A172 (cell line): ENCODE results near the gene IFNAR2. TPM values are rescaled to one million over a fixed set of nuclear protein-coding genes. Genes with fewer than 3 reads are reported as not detected.
"Not testable (repeated sequence)": the region's sequence is repeated elsewhere in the genome, so short reads cannot be mapped to it uniquely, and the experiment has no call there.

Experiments used
- DNase-seq: peaks from one replicate; pipeline ENCODE4 v3.0.0-alpha.2; 2015; ENCODE audit warnings: low spot score
- total RNA-seq: library from RNA; depleted of rRNA; stranded (reverse); fragments of >200 nt; shearing (Covaris generic); gene quantifications from 2 replicates; pipeline ENCODE4 v1.2.3, GENCODE V29; 2014

IFNAR2 gene
- total RNA-seq, 1 experiment from 2014 or later = 10.4 TPM

GRCh38 chr21:33214056-33214455 is 15.7 kb upstream of the IFNAR2 start:
- DNase-seq = no peak

- no peak for DNase-seq
These were observed 12.6 kb upstream of the IFNAR2 start for GRCh38 chr21:33217138-33217520.

GRCh38 chr21:33219300-33219699 is 10.4 kb upstream of the IFNAR2 start:
- DNase-seq = no peak

- DNase-seq = no peak
These were observed 9.8 kb upstream of the IFNAR2 start for GRCh38 chr21:33219954-33220353.

- DNase-seq = not testable (repeated sequence)
These were observed 4.4 kb upstream of the IFNAR2 start for GRCh38 chr21:33225376-33225775.

GRCh38 chr21:33228455-33228854 is 1.3 kb upstream of the IFNAR2 start:
- no peak for DNase-seq

GRCh38 chr21:33229099-33229783 is 497 bp upstream of the IFNAR2 start:
- DNase-seq = no peak

GRCh38 chr21:33230545-33231324 is 997 bp downstream of the IFNAR2 start:
- DNase-seq = peak; percentile 25

GRCh38 chr21:33231526-33231925 is 1.8 kb downstream of the IFNAR2 start:
- DNase-seq = no peak

GRCh38 chr21:33232291-33233034 is 2.7 kb downstream of the IFNAR2 start:
- no peak for DNase-seq

GRCh38 chr21:33234635-33235520 is 5.1 kb downstream of the IFNAR2 start:
- DNase-seq = no peak

GRCh38 chr21:33236013-33236686 is 6.4 kb downstream of the IFNAR2 start:
- DNase-seq = no peak

- no peak for DNase-seq
These were observed 7.0 kb downstream of the IFNAR2 start for GRCh38 chr21:33236766-33237165.

GRCh38 chr21:33237486-33237885 is 7.7 kb downstream of the IFNAR2 start:
- no peak for DNase-seq

GRCh38 chr21:33238146-33238545 is 8.4 kb downstream of the IFNAR2 start:
- no peak for DNase-seq

- DNase-seq = no peak
These were observed 9.0 kb downstream of the IFNAR2 start for GRCh38 chr21:33238565-33239255.

- not testable (repeated sequence) for DNase-seq
These were observed 9.9 kb downstream of the IFNAR2 start for GRCh38 chr21:33239559-33240127.

GRCh38 chr21:33240404-33240803 is 10.7 kb downstream of the IFNAR2 start:
- no peak for DNase-seq

- DNase-seq = no peak
These were observed 12.1 kb downstream of the IFNAR2 start for GRCh38 chr21:33241846-33242245.

- DNase-seq = not testable (repeated sequence)
These were observed 13.1 kb downstream of the IFNAR2 start for GRCh38 chr21:33242846-33243245.
